GM21825 (cell line): ENCODE measurements around the gene CRTC1.

Experiments used
- ATAC-seq: cut with Tn5 transposase; IDR thresholded peaks from one replicate; pipeline ENCODE4 v1.9.1; 2021; ENCODE audit warnings: mild to moderate bottlenecking, moderate library complexity; ENCODE audit not compliant: unreplicated experiment

Gene CRTC1

GRCh38 chr19:18765224-18765623 lies 81.7 kb downstream of the CRTC1 start:
- no peak for ATAC-seq

DNA sequence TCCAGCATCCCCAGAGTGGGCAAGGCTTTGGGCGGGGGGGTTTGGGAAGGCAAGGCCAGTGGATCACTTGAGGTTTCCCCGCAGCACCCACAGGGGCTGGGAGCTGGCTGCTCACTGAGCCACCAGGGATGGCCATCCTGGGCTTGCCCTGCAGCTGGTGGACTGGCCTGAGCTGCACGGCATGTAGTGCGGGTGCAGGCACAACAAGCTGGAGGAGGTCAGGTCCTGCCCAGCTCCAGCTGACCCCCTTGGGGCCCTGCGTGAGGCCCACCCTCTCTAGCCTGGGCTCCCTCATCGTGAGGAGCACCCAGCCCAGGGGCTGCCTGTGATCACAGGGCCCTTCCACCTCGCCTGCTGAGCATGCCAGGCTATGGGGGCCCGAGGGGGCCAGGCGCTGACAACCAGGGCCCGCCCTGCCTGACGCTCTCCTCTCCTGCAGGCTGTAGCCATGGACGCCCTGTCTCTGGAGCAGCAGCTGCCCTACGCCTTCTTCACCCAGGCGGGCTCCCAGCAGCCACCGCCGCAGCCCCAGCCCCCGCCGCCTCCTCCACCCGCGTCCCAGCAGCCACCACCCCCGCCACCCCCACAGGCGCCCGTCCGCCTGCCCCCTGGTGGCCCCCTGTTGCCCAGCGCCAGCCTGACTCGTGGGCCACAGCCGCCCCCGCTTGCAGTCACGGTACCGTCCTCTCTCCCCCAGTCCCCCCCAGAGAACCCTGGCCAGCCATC lies 84.7 kb downstream of the CRTC1 start:
- ATAC-seq = no peak

DNA sequence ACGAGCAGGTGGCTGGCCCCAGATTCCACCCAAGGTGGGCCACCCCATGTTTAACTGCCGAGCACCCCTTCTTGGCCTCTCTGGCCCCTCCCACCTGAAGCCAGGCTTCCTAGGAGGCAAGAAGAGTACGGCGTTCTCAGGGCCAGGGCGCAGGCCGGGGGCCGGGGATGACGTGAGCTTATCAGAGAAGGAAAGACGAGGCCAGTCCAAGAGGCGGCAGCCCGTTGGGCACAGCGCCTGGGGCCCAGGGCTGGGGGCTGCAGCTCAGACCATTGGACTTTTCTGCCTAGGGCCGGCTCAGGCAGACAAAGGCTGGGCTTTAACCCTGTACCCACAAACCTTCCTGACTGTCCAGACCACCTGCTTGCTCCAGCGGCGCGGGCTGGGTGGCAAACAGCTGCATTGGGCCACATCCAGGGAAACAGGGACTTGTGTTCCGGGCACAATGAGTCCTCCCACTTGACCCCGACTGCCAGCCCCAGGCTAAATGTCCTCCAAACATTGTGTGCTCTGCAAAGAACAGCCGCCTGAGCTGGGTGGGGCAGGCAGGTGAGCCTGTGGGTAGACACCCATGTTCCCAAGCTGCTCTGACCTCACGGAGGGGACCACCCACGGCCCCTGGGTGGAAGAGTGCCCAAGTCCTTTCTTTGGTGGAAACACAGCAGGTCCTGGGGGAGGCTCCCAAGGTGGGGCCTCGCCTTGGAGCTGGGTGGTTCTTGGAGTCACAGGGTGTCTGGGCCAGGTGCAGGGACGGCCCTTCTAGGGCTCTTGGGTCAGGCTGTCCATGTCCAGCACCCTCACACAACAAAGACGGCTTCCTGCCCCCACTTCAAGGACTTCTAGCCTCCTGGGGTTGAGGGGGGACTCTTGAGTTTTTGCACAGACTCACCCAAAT lies 85.8 kb downstream of the CRTC1 start:
- no peak for ATAC-seq

DNA sequence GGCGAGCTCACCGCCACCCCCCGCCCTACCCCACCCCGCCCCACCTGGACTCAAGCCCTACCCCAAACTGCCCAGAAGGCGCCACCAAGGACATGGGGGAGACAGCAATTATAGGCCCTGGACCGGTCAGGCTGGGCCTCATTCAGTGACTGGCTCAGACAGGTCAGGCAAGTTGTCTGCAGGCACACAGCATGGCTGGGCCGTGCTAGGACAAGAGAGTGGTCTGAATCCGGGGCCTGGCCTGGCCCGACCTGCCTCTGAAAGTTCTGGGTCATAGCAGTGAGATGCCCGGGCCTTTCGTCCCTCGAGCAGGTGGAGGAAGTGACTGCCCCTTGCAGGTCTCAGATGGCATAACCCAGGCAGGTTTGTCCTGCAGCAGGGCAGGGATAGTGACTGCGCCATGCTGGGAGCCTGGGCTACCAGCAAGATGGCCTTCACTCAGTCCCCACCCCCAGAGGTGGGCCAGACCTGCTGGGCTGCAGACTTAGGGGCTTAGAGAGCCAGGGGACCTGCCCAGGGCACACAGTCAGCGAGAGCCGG lies 86.6 kb downstream of the CRTC1 start:
- ATAC-seq = no peak

DNA sequence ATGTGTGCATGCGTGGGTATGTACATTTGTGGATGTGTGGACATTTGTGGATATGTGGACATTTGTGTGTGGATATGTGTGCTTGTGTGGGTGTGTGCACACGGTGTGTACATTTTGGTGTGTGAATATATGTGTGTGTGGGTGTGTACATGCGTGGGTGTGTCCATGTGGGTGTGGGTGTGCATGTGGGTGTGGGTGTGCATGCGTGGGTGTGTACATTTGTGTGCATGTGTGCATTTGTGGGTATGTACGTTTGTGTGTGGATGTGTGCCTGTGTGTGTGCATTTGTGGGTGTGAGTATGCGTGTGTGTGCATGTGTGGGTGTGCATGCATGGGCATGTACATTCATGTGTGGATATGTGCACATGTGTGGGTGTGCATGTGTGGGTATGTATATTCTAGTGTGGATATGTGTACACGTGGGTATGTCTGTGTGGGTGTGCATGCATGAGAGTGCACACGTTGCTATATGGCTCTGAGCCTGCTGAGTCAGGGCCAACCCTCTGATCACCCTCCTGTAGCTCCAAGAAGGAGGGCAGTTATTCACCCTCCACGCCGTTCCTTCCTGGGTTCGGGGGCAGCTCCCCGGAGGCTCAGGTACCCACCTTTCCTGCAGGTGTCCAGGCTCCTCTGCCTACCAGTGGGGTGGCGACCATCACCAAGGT lies 87.3 kb downstream of the CRTC1 start:
- no peak for ATAC-seq

- ATAC-seq = no peak
Measured at GRCh38 chr19:18771328-18772242, 88.1 kb downstream of the CRTC1 start.

- ATAC-seq = no peak
Measured at GRCh38 chr19:18772620-18773587, 89.4 kb downstream of the CRTC1 start.

- no peak for ATAC-seq
Measured at GRCh38 chr19:18773682-18774081, 90.2 kb downstream of the CRTC1 start.

DNA sequence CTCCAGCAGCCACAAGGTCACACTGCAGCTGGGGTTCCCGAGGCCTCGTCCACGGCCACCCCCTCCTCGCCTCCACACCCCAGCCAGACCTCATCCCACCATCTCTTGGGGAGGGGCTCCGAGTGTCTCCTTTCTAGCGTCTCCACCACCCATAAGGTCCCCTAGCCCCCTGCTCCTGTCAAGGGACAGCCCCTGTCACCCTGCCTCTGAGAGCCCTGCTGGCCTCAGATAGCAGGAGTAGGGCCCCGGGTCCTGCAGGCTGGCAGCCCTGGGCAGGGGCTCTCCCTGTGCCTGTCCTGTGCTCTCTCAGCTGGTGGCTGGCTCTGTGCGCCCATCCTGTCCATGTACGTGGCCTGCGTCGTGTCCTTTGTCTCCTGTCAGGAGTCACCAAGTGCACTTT lies 90.6 kb downstream of the CRTC1 start:
- ATAC-seq = no peak

DNA sequence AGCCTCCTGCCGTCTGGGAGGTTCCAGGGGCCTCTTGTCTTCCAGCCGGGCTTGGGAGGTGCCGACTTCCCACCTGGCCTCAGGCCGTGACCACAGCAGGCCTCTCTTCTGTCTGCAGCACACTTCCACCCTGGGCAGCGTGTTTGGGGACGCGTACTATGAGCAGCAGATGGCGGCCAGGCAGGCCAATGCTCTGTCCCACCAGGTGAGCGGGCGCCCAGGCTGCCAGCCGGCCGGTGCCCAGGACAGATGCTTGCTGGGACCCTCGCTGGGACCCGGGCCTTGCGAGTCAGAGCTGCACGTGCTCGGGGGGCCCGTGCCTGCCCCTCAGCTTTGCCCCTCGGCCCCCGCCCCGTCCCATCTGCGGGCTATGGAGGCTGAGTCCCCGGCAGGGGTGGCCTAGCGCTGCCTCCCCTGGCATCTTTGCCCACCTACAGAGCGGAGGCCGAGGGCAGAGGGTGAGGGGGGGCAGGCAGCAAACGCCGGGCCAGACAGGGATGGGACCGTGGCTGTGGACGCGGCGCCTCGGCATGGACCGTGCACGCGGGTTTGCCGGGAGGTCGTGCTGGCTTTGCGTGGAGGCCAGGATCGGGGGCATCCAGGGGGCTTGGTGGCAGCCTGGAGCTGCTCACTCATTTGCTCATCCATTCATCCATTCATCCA lies 91.4 kb downstream of the CRTC1 start:
- ATAC-seq = no peak

- ATAC-seq = no peak
Measured at GRCh38 chr19:18775586-18776287, 92.3 kb downstream of the CRTC1 start.

DNA sequence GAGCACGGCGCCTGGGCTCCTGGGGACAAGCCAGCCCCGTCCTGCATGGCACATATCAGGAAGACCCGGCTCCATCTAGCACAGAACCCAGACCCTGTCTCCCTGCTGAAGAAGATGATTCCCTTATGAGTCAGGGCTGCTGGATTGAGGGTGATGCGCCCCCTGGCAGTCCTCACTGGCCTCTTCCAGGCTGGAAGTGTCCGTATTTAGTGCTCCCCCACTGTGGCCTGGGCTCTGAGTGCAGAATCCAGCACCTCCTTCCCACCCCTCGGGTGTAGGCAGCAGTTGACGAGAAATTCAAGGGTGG lies 92.8 kb downstream of the CRTC1 start:
- ATAC-seq = no peak

GRCh38 chr19:18776736-18777135 lies 93.3 kb downstream of the CRTC1 start:
- no peak for ATAC-seq

- no peak for ATAC-seq
Measured at GRCh38 chr19:18777301-18778075, 94.0 kb downstream of the CRTC1 start.

DNA sequence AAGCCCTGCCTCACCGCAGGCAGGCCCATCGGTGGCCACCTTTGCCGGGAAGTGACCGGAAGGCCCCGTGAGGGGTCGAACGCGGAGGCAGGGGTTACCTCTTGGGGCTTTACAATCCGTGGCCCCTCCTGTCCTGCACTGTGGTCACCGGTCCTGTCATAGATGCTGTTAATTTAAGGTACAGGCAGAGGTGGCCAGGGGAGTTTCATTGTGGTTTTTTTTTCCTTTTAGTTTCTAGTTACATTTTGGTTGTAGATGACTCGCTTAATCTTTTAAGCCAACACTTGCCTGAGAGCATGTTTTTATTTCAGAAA lies 94.6 kb downstream of the CRTC1 start:
- ATAC-seq = no peak

DNA sequence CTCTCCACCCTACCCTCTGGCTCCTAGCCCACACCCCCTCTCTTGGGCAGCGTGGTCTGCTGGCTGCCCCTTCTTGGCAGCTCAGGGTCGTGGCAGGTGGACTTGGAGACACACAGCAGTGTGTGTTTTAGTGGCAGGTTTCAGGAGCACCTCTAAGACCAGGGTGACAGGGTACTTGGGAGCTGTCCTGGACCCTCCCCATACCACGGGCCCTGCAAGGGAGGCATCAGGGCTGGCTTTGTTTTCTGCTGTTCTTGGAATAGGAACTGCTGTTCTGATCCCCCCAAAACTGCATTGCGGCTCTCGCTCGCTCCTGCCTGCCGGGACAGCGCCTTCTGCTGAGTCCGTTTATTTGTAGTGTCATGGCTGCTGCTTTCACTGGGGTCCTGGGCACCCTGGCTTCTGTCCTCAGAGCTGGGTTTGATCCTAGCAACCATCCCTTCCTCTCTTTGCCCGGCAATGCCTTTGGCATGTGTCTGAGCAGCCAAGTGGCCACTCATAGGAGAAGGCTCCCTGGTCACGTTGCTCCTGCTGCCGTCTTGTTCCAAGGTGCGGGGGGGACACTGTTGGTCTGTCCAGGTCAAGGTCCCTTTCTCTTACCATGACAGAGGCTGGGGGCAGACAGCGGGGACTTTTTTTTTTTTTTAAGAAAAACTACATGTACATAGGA lies 95.5 kb downstream of the CRTC1 start:
- no peak for ATAC-seq

GRCh38 chr19:18780081-18780480 lies 96.6 kb downstream of the CRTC1 start:
- no peak for ATAC-seq
